Prostate gland (tissue), 2 donors: Measurements from ENCODE around the gene CTNND2.

Experiments
- CTCF ChIP-seq, 4 experiments: fragments of 200-600 bp in 2 of 4; fragments of 450-650 bp in 2 of 4; sonication (generic) in 2 of 4; IDR thresholded peaks; 1 replicate in 3 of 4; 2 replicates in 1 of 4; pipeline ENCODE4 v1.5.1; 2016 to 2019; ENCODE audit warnings: antibody characterized with exemption in 4 of 4, mild to moderate bottlenecking in 2 of 4, moderate library complexity in 2 of 4
- POLR2A ChIP-seq: fragments of 450-650 bp; IDR thresholded peaks from one replicate; pipeline ENCODE4 v1.6.1; 2016; ENCODE audit warnings: antibody characterized with exemption, mild to moderate bottlenecking
- POLR2AphosphoS5 ChIP-seq: sonication (generic); formaldehyde crosslinking; IDR thresholded peaks from one replicate; pipeline ENCODE4 v1.6.1; 2017; ENCODE audit warnings: antibody characterized with exemption

GRCh38 chr5:11174591-11174990 is 729.7 kb downstream of the CTNND2 start:
- TF ChIP-seq POLR2A (no peak), CTCF (IDR thresholded peaks at IDR 0.05) (no peak), POLR2AphosphoS5 (no peak)
